CD4-positive, alpha-beta memory T cell (primary cell): ENCODE measurements around the gene ZDHHC19. TPM values are rescaled to one million over a fixed set of nuclear protein-coding genes. Genes with fewer than 3 reads are reported as not detected.
A peak's percentile ranks its signal among the peaks of the same experiment; 100 is the strongest.
"Not testable (repeated sequence)": the region's sequence is repeated elsewhere in the genome, so short reads cannot be mapped to it uniquely, and the experiment has no call there.

ENCODE experiments used
- CTCF ChIA-PET: fragments of 350-600 bp; sonication (Branson Sonifier 250); formaldehyde crosslinking; loops from one replicate; lab custom pipeline; 2021; ENCODE audit warnings: inconsistent platforms; ENCODE audit not compliant: partially characterized antibody; lab: Charles Lee
- POLR2A ChIA-PET: fragments of 350-600 bp; sonication (Branson Sonifier 250); formaldehyde crosslinking; loops from one replicate; lab custom pipeline; 2021; ENCODE audit not compliant: partially characterized antibody; lab: Charles Lee
- DNase-seq, 5 donors: peaks; one replicate each; pipeline versions ENCODE4 v3.0.0 to v3.0.0-alpha.2; 2020 to 2022; ENCODE audit warnings: mixed read lengths in 1 of 5
- H3K27ac ChIP-seq: one replicate; pipeline ENCODE4 v1.7.0; 2013; ENCODE audit warnings: low read depth, low read length
- H3K27me3 ChIP-seq: 2 replicates; pipeline ENCODE4 v1.7.0; 2013; ENCODE audit warnings: mild to moderate bottlenecking, low read length, moderate library complexity; ENCODE audit not compliant: insufficient read depth
- H3K36me3 ChIP-seq: 2 replicates; pipeline ENCODE4 v1.7.0; 2013; ENCODE audit warnings: mild to moderate bottlenecking, low read length, moderate library complexity; ENCODE audit not compliant: insufficient read depth
- H3K4me1 ChIP-seq: 2 replicates; pipeline ENCODE4 v1.7.0; 2013; ENCODE audit warnings: mild to moderate bottlenecking, low read length, moderate library complexity; ENCODE audit not compliant: insufficient read depth
- H3K4me3 ChIP-seq, 2 donors: one replicate each; pipeline ENCODE4 v1.7.0; 2013; ENCODE audit warnings: low read length in 2 of 2, mild to moderate bottlenecking in 1 of 2
- H3K9me3 ChIP-seq, 2 donors: one replicate each; pipeline ENCODE4 v1.7.0; 2013; ENCODE audit warnings: low read length in 2 of 2, control low read depth in 1 of 2; ENCODE audit not compliant: control insufficient read depth in 1 of 2
- H3K27ac Mint-ChIP-seq, 7 donors: one replicate each; pipeline ENCODE4 v1.8.0; 2020 to 2021; ENCODE audit warnings: mixed read lengths in 7 of 7, mild to moderate bottlenecking in 6 of 7, inconsistent platforms in 3 of 7, moderate library complexity in 3 of 7
- H3K27me3 Mint-ChIP-seq, 2 donors: one replicate each; pipeline ENCODE4 v1.8.0; 2020 to 2021; ENCODE audit warnings: mixed read lengths in 2 of 2
- H3K36me3 Mint-ChIP-seq, 2 donors: one replicate each; pipeline ENCODE4 v1.8.0; 2020 to 2021; ENCODE audit warnings: mixed read lengths in 2 of 2, inconsistent platforms in 1 of 2, mild to moderate bottlenecking in 1 of 2
- H3K4me1 Mint-ChIP-seq, 4 donors: one replicate each; pipeline ENCODE4 v1.8.0; 2020 to 2021; ENCODE audit warnings: mixed read lengths in 4 of 4, mild to moderate bottlenecking in 1 of 4
- H3K4me3 Mint-ChIP-seq, 8 donors: one replicate each; pipeline ENCODE4 v1.8.0; 2020 to 2021; ENCODE audit warnings: mixed read lengths in 8 of 8, mild to moderate bottlenecking in 7 of 8, moderate library complexity in 6 of 8, inconsistent platforms in 3 of 8
- H3K9me3 Mint-ChIP-seq, 8 donors: one replicate each; pipeline ENCODE4 v1.8.0; 2020 to 2021; ENCODE audit warnings: mixed read lengths in 8 of 8, mild to moderate bottlenecking in 5 of 8, inconsistent platforms in 3 of 8, moderate library complexity in 1 of 8
- intact Hi-C: fragments of 100-400 bp; cut with micrococcal nuclease; formaldehyde crosslinking; loops from one replicate; pipeline ENCODE4 v1.15.1; 2023
- polyA plus RNA-seq, 2 donors: library from polyadenylated mRNA; unstranded; fragments of 300-500 nt; fragmentation: Illumina TruSeq; gene quantifications; one replicate each; pipeline ENCODE4 v1.2.3, GENCODE V29; 2021
- total RNA-seq, 2 experiments: library from RNA; stranded (reverse); gene quantifications; one replicate each; pipeline ENCODE4 v1.2.3, GENCODE V29; 2021

Gene ZDHHC19
- total and polyA plus RNA-seq, 4 experiments from 2014 or later: not detected

GRCh38 chr3:196217307-196218154, 6.3 kb upstream of the ZDHHC19 start:
- ChIA-PET POLR2A (no interaction called here), CTCF (interaction anchor here (0.9 to 2.1 kb wide), 2 partner anchors 20 to 144 kb away, joined by 3 to 7 read pairs; no protein-coding TSS in a partner anchor)
- intact Hi-C loops: no loop called here
- H3K36me3 Mint-ChIP-seq: no peaks in the 10 kb centered on the region
- H3K36me3 ChIP-seq: no peaks in the 10 kb centered on the region
- H3K4me3 ChIP-seq: no peak overlapping the region
- no peaks in the 10 kb centered on the region for H3K9me3 ChIP-seq
- peaks cover 13% of the 10 kb centered on the region for H3K4me1 ChIP-seq
- H3K27me3 Mint-ChIP-seq: no peaks in the 10 kb centered on the region
- H3K27ac Mint-ChIP-seq: peak overlapping the region in 3 of 7 donors; percentile 3 to 64 (median 61)
- H3K9me3 Mint-ChIP-seq: no peaks in the 10 kb centered on the region
- peak overlapping the region in 5 of 8 donors; percentile 26 to 61 (median 35) for H3K4me3 Mint-ChIP-seq
- DNase-seq: no peak
- no peak overlapping the region for H3K27ac ChIP-seq
- H3K4me1 Mint-ChIP-seq: peaks cover 3 to 12% (median 10%) of the 10 kb centered on the region in 4 donors
- H3K27me3 ChIP-seq: no peaks in the 10 kb centered on the region

GRCh38 chr3:196216681-196217211, 5.5 kb upstream of the ZDHHC19 start:
- H3K27me3 Mint-ChIP-seq: no peaks in the 10 kb centered on the region
- H3K4me1 ChIP-seq: peaks cover 13% of the 10 kb centered on the region
- H3K9me3 Mint-ChIP-seq: no peaks in the 10 kb centered on the region
- H3K9me3 ChIP-seq: no peaks in the 10 kb centered on the region
- ChIA-PET CTCF (no interaction called here), POLR2A (no interaction called here)
- intact Hi-C loops: no loop called here
- H3K27ac Mint-ChIP-seq: no peak overlapping the region
- H3K27ac ChIP-seq: no peak overlapping the region
- H3K4me3 ChIP-seq: no peak overlapping the region
- H3K4me3 Mint-ChIP-seq: no peak overlapping the region
- DNase-seq: no peak
- H3K27me3 ChIP-seq: no peaks in the 10 kb centered on the region
- H3K36me3 ChIP-seq: no peaks in the 10 kb centered on the region
- H3K4me1 Mint-ChIP-seq: peaks cover 3 to 12% (median 10%) of the 10 kb centered on the region in 4 donors
- no peaks in the 10 kb centered on the region for H3K36me3 Mint-ChIP-seq

- Mint-ChIP-seq H3K4me1 (peaks cover 3 to 12% (median 10%) of the 10 kb centered on the region in 4 donors), H3K9me3 (no peaks in the 10 kb centered on the region), H3K27ac (peak within 1 kb of the TSS in 2 of 7 donors; percentile 61 to 64), H3K27me3 (no peaks in the 10 kb centered on the region), H3K36me3 (no peaks in the 10 kb centered on the region), H3K4me3 (peak within 1 kb of the TSS in 4 of 8 donors; percentile 29 to 63 (median 48))
- intact Hi-C loops: no loop called here
- no peaks in the 10 kb centered on the region for H3K27me3 ChIP-seq
- no peak for DNase-seq
- H3K27ac ChIP-seq: no peak within 1 kb of the TSS
- peaks cover 13% of the 10 kb centered on the region for H3K4me1 ChIP-seq
- ChIA-PET CTCF (no interaction called here), POLR2A (no interaction called here)
- H3K9me3 ChIP-seq: no peaks in the 10 kb centered on the region
- H3K4me3 ChIP-seq: no peak within 1 kb of the TSS
- no peaks in the 10 kb centered on the region for H3K36me3 ChIP-seq
Measured at GRCh38 chr3:196216089-196216564, 4.9 kb upstream of the ZDHHC19 start, which contains the start of gene SLC51A. Gene SLC51A (plus strand): TSS chr3:196216534. CDS start chr3:196216713, 179 bp downstream.

- Histone ChIP-seq H3K36me3 (no peaks in the 10 kb centered on the region), H3K27me3 (no peaks in the 10 kb centered on the region), H3K9me3 (no peaks in the 10 kb centered on the region), H3K4me1 (peaks cover 13% of the 10 kb centered on the region), H3K4me3 (no peak overlapping the region), H3K27ac (no peak overlapping the region)
- POLR2A ChIA-PET: no interaction called here
- Mint-ChIP-seq H3K27ac (no peak overlapping the region), H3K27me3 (no peaks in the 10 kb centered on the region), H3K36me3 (no peaks in the 10 kb centered on the region), H3K9me3 (no peaks in the 10 kb centered on the region), H3K4me1 (peaks cover 3 to 12% (median 10%) of the 10 kb centered on the region in 4 donors), H3K4me3 (no peak overlapping the region)
- no peak for DNase-seq
- intact Hi-C loops: no loop called here
- CTCF ChIA-PET: no interaction called here
Measured at GRCh38 chr3:196215493-196216020, 4.4 kb upstream of the ZDHHC19 start.

GRCh38 chr3:196214783-196215441, 3.7 kb upstream of the ZDHHC19 start:
- no peak overlapping the region for H3K4me3 ChIP-seq
- POLR2A ChIA-PET: no interaction called here
- CTCF ChIA-PET: no interaction called here
- Mint-ChIP-seq H3K4me3 (no peak overlapping the region), H3K27me3 (no peaks in the 10 kb centered on the region), H3K4me1 (peaks cover 3 to 11% (median 10%) of the 10 kb centered on the region in 4 donors), H3K9me3 (no peaks in the 10 kb centered on the region), H3K27ac (no peak overlapping the region), H3K36me3 (no peaks in the 10 kb centered on the region)
- no peak for DNase-seq
- no peaks in the 10 kb centered on the region for H3K27me3 ChIP-seq
- no peaks in the 10 kb centered on the region for H3K9me3 ChIP-seq
- no peaks in the 10 kb centered on the region for H3K36me3 ChIP-seq
- intact Hi-C loops: no loop called here
- no peak overlapping the region for H3K27ac ChIP-seq
- H3K4me1 ChIP-seq: peaks cover 11% of the 10 kb centered on the region

- H3K4me1 Mint-ChIP-seq: peaks cover 9 to 22% (median 11%) of the 10 kb centered on the region in 4 donors
- H3K9me3 ChIP-seq, H3K27ac ChIP-seq, H3K36me3 Mint-ChIP-seq, H3K36me3 ChIP-seq, H3K27me3 Mint-ChIP-seq, H3K9me3 Mint-ChIP-seq, H3K4me3 Mint-ChIP-seq, DNase-seq, H3K4me3 ChIP-seq, POLR2A ChIA-PET, H3K27me3 ChIP-seq, intact Hi-C loops: not testable (repeated sequence)
- CTCF ChIA-PET: interaction anchor here (0.6 kb wide), 1 partner anchor 41 kb away, joined by 3 read pairs; no protein-coding TSS in a partner anchor
- H3K4me1 ChIP-seq: peaks cover 11% of the 10 kb centered on the region
- H3K27ac Mint-ChIP-seq: peak overlapping the region in 3 of 7 donors; percentile 48 to 70 (median 59)
Measured at GRCh38 chr3:196209944-196210672, 1.1 kb downstream of the ZDHHC19 start.
